ENCODE results near the gene ZDHHC1.

The ZDHHC1 gene

DNA sequence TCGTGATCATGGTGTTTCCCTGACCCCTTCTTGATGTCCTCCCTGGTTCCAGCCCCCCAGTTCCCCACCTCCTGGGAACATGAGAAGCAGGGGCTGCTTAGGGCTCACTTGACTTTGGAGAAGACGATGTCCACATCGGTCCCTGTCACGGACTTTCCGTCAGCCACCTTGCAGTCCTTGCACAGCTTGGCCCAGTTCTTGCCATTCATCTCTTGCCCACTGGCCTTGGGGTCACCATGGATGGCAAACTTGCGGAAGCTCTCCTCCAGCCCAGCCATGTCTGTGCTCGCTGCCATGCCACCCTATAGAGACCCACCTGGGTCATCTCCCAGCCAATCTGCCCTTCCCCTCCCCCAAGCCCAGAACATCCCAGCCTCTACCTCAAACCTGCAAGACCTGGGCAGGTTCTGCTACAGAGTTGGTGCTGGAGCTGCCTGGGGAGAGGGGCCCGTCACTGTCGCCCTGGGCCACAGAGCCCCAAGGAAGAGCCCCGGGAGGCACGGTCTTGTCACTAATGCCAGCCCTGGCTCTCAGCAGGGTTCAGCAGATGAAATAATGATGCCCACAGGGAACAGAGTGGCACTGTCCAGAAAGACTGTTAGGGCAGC lies 25.4 kb downstream of the ZDHHC1 start:
- TF ChIP-seq, protein P1, sequence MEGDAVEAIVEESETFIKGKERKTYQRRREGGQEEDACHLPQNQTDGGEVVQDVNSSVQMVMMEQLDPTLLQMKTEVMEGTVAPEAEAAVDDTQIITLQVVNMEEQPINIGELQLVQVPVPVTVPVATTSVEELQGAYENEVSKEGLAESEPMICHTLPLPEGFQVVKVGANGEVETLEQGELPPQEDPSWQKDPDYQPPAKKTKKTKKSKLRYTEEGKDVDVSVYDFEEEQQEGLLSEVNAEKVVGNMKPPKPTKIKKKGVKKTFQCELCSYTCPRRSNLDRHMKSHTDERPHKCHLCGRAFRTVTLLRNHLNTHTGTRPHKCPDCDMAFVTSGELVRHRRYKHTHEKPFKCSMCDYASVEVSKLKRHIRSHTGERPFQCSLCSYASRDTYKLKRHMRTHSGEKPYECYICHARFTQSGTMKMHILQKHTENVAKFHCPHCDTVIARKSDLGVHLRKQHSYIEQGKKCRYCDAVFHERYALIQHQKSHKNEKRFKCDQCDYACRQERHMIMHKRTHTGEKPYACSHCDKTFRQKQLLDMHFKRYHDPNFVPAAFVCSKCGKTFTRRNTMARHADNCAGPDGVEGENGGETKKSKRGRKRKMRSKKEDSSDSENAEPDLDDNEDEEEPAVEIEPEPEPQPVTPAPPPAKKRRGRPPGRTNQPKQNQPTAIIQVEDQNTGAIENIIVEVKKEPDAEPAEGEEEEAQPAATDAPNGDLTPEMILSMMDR (IDR thresholded peaks at IDR 0.05; ENCODE audit: insufficient read depth, low read depth, low read length, missing control alignments), result no peak
- DNase-seq (ENCODE audit: low read depth), result no peak
- no peak overlapping the region for H3K4me3 ChIP-seq (ENCODE audit: low read depth, low read length)

DNA sequence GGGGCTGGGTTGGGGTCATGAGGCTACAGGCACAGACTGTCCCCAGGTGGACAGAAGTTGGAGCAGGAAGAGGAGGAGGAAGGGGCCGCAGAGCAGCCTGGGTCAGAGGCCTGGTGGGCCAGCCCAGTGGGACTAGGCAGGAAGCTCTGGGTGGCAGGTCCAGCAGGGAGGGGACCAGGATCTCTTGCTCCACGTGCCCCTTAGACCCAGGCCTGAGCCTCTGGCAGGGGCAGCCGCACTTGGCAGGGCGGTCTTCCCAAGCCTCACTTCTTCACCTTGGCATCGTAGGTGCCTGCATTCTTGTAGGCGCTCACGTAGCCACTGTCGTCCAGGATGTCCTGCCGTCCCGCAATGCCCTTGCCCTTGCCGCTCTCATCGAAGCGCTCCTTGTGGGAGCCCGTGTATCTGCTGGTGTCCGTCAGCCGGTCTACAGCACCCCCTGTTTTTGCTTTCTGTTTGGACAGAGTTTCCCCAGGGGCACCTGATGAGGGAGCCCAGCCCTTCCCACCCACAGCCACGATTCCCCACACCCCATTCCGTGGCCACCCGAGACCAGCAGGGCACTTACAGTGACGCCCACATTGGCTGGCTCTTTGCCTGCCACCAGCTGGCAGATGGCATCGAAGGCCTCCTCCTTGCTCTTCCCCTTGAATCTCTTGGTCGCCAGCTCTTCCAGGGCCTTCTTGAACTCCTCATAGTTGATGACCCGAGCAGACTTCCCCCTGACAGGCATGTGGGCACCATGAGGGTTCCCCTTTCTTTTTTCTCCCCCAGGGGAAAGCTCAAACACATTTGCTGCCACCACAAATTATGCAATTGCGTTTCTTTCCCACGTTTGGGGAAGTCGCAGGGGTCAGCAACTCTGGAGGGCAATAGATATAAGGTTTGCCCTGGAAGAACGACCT lies 26.1 kb downstream of the ZDHHC1 start:
- DNase-seq (ENCODE audit: low read depth), result no peak
- TF ChIP-seq, protein P1 (IDR thresholded peaks at IDR 0.05; ENCODE audit: insufficient read depth, low read depth, low read length, missing control alignments), result no peak

DNA sequence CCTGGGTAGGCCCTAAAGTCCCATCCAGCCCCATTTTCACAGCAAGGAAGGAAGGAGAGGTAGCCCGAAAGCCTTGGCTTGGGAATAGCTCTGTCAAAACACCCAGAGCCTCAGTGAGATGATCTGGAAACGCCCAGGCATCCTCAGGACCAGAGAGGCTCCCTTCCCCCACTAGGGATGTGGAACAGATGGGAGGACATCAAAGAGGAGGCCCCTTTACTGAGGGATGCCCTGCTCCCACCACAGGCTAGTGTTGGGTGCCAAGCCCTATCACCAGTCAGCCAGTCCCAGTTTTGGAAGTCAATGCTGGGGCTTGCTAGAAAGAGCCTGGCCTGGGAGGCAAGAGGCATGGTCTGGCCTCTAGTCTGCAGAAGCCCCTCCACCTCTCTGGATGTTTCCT lies 27.7 kb downstream of the ZDHHC1 start:
- no peak overlapping the region for H3K4me3 ChIP-seq (ENCODE audit: low read depth, low read length)
- TF ChIP-seq, protein P1 (IDR thresholded peaks at IDR 0.05; ENCODE audit: insufficient read depth, low read depth, low read length, missing control alignments), result no peak
- DNase-seq (ENCODE audit: low read depth), result no peak

More for the DNA sequence above, 26.1 kb downstream of the ZDHHC1 start:
- no peak overlapping the region for H3K4me3 ChIP-seq (ENCODE audit: low read depth, low read length)

GRCh38 chr16:67388191-67388590 lies 28.1 kb downstream of the ZDHHC1 start:
- no peak overlapping the region for H3K4me3 ChIP-seq (ENCODE audit: low read depth, low read length)
- DNase-seq (ENCODE audit: low read depth), result no peak
- TF ChIP-seq, protein P1 (IDR thresholded peaks at IDR 0.05; ENCODE audit: insufficient read depth, low read depth, low read length, missing control alignments), result no peak

- no peak for DNase-seq (ENCODE audit: low read depth)
- H3K4me3 ChIP-seq (ENCODE audit: low read depth, low read length), result no peak overlapping the region
- TF ChIP-seq, protein P1 (IDR thresholded peaks at IDR 0.05; ENCODE audit: insufficient read depth, low read depth, low read length, missing control alignments), result no peak
Observed at GRCh38 chr16:67387479-67388079, 28.7 kb downstream of the ZDHHC1 start.

DNA sequence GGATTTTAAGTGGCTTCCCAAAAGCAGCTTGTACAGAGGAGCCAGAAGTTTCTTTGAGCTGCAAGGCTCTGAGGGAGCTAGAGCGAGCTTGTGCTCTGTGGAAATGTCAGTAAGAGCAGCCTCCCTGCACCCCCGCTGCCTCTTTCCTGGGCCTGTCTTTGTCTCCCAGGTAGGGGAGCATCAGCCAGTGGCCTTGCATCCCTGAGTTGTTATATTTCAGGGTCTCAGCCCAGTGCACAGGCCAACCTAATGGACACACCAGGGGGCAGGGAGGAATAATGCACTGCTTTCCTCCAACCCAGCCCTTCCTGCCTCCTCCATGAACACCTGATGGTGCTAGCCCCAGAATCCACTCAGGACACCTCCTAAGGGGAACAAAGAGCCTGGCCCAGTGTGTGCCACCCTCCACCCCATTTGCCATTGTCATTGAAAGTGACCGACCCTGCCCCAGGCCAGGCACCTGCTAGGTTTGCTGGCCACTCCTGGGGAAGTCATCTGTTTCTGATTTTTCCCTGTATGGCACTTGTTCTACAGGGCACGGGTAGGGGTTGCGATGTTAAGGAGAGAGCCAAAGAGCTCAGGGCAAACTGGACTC lies 29.3 kb downstream of the ZDHHC1 start:
- TF ChIP-seq, protein P1 (IDR thresholded peaks at IDR 0.05; ENCODE audit: insufficient read depth, low read depth, low read length, missing control alignments), result no peak
- DNase-seq (ENCODE audit: low read depth), result no peak
- H3K4me3 ChIP-seq (ENCODE audit: low read depth, low read length), result no peak overlapping the region

Data from GM12865 (cell line).